ENCODE data around the gene DAB1.

The DAB1 gene

DNA sequence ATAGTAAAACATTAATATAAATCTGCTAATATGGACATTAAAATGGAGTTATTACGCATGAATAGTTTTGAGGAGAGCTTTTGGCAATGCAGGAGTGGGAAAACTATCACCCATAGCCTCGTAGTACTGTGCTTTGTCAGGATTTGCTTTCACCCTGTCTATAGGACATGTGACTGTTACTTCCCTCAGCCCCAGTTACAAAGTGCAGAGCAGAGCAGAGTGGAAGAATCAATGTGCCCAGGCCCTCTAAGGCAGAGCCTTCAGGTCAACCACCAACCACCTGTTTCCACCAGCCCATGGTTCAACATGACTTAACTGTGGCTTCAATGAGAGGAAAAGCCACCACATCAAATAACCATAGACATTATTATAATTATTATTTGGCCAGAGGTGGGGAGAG is 389.1 kb downstream of the DAB1 start:
- Histone ChIP-seq H3K79me2 (ENCODE audit: insufficient read depth, low read length) (no peaks in the 10 kb centered on the region), H3K27ac (ENCODE audit: low read depth, low read length, poor library complexity, severe bottlenecking) (no peak overlapping the region), H3F3A (ENCODE audit: insufficient read depth, low read length) (no peaks in the 10 kb centered on the region), H3K9me2 (ENCODE audit: low read depth, low read length) (no peaks in the 10 kb centered on the region), H3K36me3 (ENCODE audit: insufficient read depth, low read length) (no peaks in the 10 kb centered on the region), H3K4me1 (ENCODE audit: insufficient read depth, low read length, severe bottlenecking) (no peaks in the 10 kb centered on the region), H3K4me3 (ENCODE audit: low read depth, low read length, poor library complexity, severe bottlenecking) (no peak overlapping the region), H3K27me3 (ENCODE audit: insufficient read depth, low read length) (no peaks in the 10 kb centered on the region), H3K4me2 (ENCODE audit: low read length) (no peak overlapping the region), H3K9ac (ENCODE audit: low read length) (no peak overlapping the region), H3K9me3 (ENCODE audit: low read length) (no peaks in the 10 kb centered on the region), H2AFZ (ENCODE audit: low read length) (no peak overlapping the region), H4K20me1 (ENCODE audit: insufficient read depth, low read length) (no peaks in the 10 kb centered on the region)
- no peak for TF ChIP-seq CTCF (IDR thresholded peaks at IDR 0.05; ENCODE audit: low read length)
- no peak for TF ChIP-seq EZH2 (IDR thresholded peaks at IDR 0.05; ENCODE audit: borderline replicate concordance, low read length)

- no peak overlapping the region for H2AFZ ChIP-seq (ENCODE audit: low read length)
- H3K9me2 ChIP-seq (ENCODE audit: low read depth, low read length): no peaks in the 10 kb centered on the region
- no peaks in the 10 kb centered on the region for H3K36me3 ChIP-seq (ENCODE audit: insufficient read depth, low read length)
- no peak overlapping the region for H3K4me3 ChIP-seq (ENCODE audit: low read depth, low read length, poor library complexity, severe bottlenecking)
- no peaks in the 10 kb centered on the region for H3K9me3 ChIP-seq (ENCODE audit: low read length)
- H3K4me1 ChIP-seq (ENCODE audit: insufficient read depth, low read length, severe bottlenecking): no peaks in the 10 kb centered on the region
- no peaks in the 10 kb centered on the region for H3K27me3 ChIP-seq (ENCODE audit: insufficient read depth, low read length)
- H3K4me2 ChIP-seq (ENCODE audit: low read length): no peak overlapping the region
- no peaks in the 10 kb centered on the region for H3K79me2 ChIP-seq (ENCODE audit: insufficient read depth, low read length)
- H3K27ac ChIP-seq (ENCODE audit: low read depth, low read length, poor library complexity, severe bottlenecking): no peak overlapping the region
- TF ChIP-seq CTCF (IDR thresholded peaks at IDR 0.05; ENCODE audit: low read length) (no peak), EZH2 (IDR thresholded peaks at IDR 0.05; ENCODE audit: borderline replicate concordance, low read length) (no peak)
- no peak overlapping the region for H3K9ac ChIP-seq (ENCODE audit: low read length)
- H3F3A ChIP-seq (ENCODE audit: insufficient read depth, low read length): no peaks in the 10 kb centered on the region
- H4K20me1 ChIP-seq (ENCODE audit: insufficient read depth, low read length): no peaks in the 10 kb centered on the region
Measured at GRCh38 chr1:57033222-57034001, 390.4 kb downstream of the DAB1 start.

- H3K27me3 ChIP-seq (ENCODE audit: insufficient read depth, low read length): no peaks in the 10 kb centered on the region
- no peak overlapping the region for H3K27ac ChIP-seq (ENCODE audit: low read depth, low read length, poor library complexity, severe bottlenecking)
- no peaks in the 10 kb centered on the region for H3K79me2 ChIP-seq (ENCODE audit: insufficient read depth, low read length)
- no peak overlapping the region for H3K4me3 ChIP-seq (ENCODE audit: low read depth, low read length, poor library complexity, severe bottlenecking)
- H3K36me3 ChIP-seq (ENCODE audit: insufficient read depth, low read length): no peaks in the 10 kb centered on the region
- no peak overlapping the region for H3K9ac ChIP-seq (ENCODE audit: low read length)
- H4K20me1 ChIP-seq (ENCODE audit: insufficient read depth, low read length): no peaks in the 10 kb centered on the region
- no peaks in the 10 kb centered on the region for H3K9me3 ChIP-seq (ENCODE audit: low read length)
- no peak overlapping the region for H2AFZ ChIP-seq (ENCODE audit: low read length)
- no peaks in the 10 kb centered on the region for H3K4me1 ChIP-seq (ENCODE audit: insufficient read depth, low read length, severe bottlenecking)
- no peaks in the 10 kb centered on the region for H3F3A ChIP-seq (ENCODE audit: insufficient read depth, low read length)
- H3K9me2 ChIP-seq (ENCODE audit: low read depth, low read length): no peaks in the 10 kb centered on the region
- TF ChIP-seq EZH2 (IDR thresholded peaks at IDR 0.05; ENCODE audit: borderline replicate concordance, low read length): no peak
- TF ChIP-seq CTCF (IDR thresholded peaks at IDR 0.05; ENCODE audit: low read length): no peak
- no peak overlapping the region for H3K4me2 ChIP-seq (ENCODE audit: low read length)
Measured at GRCh38 chr1:57026624-57027354, 397.1 kb downstream of the DAB1 start.

Measured in OCI-LY1 (cell line).